HG03460 (cell line): Measurements from ENCODE around the gene TMEM100.

Experiments
- ATAC-seq: cut with Tn5 transposase; IDR thresholded peaks from one replicate; pipeline ENCODE4 v1.9.1; 2021; ENCODE audit not compliant: unreplicated experiment

The TMEM100 gene

DNA sequence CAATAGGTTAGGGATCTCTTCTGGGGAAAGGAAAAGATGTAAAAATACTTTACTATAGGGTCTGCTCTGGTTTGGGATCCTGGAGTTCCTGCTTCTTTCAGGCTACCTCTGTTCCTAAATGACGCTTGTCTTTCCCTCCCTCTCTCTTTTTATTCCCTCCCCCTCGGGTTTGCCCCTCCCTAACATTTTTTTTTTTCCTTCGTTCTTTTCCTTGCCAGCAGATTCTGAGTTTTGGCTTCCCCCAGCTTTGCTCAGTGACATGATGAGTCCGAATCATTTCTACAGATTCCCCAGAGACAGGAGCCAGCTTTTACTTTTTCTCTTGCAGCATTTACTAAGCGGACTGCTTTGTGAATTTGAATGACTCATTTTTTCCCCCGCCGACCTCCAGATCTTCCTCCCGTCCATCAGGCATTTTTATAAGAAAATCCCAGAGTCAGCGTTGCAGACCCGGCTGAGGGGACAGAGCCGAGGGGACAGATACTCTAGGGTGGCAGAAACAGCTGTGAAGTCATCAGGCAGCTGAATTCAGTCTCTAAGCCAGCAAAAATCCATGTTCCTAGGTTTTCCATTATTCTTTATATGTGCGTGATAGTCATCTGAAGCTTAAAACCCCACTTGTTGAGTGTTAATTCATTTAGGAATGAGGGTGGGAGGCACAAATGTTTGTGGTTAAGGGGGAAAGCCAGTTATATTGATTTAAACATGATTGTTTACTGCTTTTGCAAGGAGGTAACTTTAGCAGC, at the start of gene TMEM100:
TSS of gene TMEM100 (minus strand) at position 123 of the 746 bp plus-strand sequence. CDS start 1,794 bp downstream, outside the sequence.
- ATAC-seq, result no peak

DNA sequence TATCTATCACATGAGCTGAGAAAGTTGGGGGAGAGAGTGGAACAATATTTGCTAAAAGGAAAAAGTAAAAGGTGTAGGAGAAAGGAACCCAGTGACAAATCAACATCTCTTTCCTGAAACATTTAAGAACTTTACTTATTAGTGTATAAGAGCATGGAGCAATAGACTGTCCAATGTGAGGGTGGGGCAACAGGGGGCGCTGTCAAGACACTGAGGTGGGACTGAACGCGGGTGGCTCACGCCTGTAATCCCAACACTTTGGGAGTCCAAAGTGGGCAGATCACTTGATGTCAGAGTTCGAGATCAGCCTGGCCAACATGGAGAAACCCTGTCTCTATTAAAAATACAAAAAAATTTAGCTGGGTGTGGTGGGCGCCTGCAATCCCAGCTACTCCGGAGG, 49.4 kb upstream of the TMEM100 start:
- no peak for ATAC-seq

- ATAC-seq, result no peak
These were observed 47.7 kb upstream of the TMEM100 start for GRCh38 chr17:55770196-55770870.

DNA sequence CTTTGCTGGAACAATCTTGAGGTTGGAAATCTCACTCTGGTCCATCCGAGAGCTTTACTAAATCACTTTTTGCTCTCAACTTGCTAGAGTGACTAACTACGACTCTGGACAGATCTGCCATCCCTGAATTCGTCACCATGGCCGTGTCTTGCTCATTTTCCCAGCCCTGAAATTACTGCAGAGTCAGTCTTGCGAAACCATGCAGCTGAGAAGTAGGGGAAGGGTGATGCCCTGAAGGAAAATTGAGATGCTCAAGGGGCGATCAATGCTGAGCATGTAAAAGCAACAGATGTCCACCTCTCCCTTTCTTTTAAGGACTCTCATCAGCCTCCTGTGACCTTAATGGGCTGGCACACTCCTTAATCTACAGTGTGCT, 46.9 kb upstream of the TMEM100 start:
- ATAC-seq, result no peak

GRCh38 chr17:55768936-55769624, 46.4 kb upstream of the TMEM100 start:
- no peak for ATAC-seq

GRCh38 chr17:55765472-55765871, 42.8 kb upstream of the TMEM100 start:
- no peak for ATAC-seq

DNA sequence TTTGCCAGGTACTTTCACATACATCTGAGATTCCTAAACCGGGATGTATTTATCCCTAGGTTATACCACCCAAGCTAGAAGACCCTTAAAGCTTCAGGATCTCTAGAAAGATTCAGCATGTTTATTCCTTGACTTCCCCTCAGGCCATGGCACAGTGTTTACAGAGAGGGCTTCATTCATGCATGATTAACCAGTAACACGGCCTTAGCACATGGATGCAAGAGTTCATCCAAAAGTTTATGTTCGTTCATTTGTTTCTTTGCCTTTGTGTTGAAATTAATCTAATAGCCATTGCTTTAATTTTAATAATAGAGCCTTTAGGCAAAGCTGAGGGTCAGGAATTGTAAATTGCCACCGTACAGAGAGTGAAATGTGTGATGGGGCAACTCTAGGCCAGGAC, 41.9 kb upstream of the TMEM100 start:
- ATAC-seq, result no peak

- ATAC-seq, result no peak
These were observed 41.2 kb upstream of the TMEM100 start for GRCh38 chr17:55763856-55764255.

DNA sequence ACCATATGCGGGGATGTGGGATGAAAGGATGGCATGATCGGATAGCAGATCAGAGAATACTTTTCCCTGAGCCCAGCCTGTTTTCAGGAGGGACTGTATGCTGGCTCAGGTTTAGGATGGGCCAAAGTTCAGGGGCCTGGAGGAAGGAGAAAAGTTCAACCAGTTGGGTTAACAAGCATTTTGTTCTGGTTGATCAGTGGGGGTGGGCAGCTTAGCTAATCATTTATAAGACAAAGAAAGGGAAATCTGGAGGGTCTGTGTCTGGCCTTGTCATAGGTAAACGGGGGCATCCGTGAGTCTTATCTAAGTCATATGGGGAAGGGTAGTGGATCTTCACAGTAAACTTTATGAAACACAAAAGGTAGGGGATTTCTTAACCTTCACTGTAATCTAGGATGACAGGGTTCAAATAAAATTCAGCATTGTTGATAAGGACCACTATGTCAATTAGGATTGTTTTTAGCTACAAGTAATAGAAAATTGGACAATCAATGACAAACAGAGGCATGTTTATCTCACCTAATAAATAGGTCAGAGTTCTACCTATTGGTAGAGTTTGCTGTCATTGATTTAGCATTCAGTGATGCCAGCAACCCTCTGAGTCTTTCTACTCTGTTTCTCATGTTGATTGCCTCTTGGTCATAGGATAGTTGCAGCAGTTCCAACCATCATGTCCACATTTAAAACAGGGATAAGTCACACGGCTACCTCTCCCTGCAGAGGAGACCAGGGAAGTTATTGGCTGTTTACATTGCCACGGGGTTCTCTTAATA, 39.6 kb upstream of the TMEM100 start:
- ATAC-seq, result no peak

GRCh38 chr17:55760643-55761355, 38.1 kb upstream of the TMEM100 start:
- ATAC-seq, result no peak

DNA sequence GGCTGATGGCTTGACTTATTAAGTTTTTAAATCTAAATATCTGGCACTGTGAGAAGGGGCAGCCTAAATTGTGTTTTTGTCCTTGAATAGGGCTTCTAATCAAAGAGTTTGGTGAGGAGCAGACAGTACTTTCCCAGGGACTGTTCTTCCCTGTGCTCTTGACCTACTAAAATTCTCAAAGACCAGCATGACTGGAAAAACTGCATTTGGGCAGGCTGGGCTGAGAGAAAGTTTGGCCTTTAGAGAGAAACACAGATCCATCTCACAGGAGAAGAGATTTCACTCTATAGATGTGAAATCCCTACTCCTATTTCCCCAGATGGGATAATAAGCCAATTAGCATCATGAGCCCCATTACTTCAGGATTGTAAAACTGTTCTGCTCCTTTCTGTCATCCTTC, 35.5 kb upstream of the TMEM100 start:
- ATAC-seq, result no peak

GRCh38 chr17:55757659-55758058, 35.0 kb upstream of the TMEM100 start:
- no peak for ATAC-seq

DNA sequence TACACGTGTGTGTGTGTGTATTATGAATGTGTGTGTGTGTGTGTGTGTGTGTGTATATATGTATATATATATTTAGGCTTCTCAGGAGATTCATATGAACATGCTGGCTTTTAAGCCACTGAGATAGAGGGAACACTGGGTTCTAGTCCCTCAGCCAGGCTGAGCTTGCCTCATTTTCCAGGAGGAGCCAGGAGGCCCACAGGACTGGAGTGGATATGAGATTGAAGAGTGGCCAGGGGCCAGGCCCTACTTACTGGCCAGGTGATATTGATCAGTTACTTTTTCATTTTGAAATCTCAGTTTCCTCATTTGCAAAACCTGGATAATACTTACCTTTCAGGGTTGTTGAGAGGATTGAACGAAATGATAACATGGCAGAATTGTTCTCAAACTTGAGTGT, 34.0 kb upstream of the TMEM100 start:
- ATAC-seq, result no peak

DNA sequence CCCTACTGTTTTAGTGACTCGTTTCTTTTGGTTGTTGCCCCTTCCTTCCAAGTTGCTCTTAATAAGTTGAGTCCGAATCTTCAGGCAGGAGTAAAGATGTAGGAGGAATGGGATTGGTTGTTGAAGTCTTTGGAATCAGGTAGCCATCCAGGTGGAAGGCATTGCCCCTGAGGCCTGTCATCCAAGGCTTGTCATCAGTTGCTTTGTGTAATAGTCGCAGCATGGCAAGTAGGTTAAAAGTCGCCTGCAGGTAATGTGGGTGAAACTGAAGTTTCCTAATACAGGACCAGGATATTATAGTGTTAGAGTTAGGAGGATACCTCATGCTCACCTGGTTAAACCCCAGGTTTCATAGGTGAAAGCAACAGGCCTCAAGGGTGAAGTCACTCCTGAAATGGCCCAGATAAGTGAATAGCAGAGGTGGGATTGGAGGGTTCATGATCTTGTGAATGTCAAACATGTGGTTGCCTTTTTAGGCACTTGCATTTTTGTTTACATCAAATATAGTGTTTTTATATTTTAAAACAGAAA, 29.1 kb upstream of the TMEM100 start:
- no peak for ATAC-seq

DNA sequence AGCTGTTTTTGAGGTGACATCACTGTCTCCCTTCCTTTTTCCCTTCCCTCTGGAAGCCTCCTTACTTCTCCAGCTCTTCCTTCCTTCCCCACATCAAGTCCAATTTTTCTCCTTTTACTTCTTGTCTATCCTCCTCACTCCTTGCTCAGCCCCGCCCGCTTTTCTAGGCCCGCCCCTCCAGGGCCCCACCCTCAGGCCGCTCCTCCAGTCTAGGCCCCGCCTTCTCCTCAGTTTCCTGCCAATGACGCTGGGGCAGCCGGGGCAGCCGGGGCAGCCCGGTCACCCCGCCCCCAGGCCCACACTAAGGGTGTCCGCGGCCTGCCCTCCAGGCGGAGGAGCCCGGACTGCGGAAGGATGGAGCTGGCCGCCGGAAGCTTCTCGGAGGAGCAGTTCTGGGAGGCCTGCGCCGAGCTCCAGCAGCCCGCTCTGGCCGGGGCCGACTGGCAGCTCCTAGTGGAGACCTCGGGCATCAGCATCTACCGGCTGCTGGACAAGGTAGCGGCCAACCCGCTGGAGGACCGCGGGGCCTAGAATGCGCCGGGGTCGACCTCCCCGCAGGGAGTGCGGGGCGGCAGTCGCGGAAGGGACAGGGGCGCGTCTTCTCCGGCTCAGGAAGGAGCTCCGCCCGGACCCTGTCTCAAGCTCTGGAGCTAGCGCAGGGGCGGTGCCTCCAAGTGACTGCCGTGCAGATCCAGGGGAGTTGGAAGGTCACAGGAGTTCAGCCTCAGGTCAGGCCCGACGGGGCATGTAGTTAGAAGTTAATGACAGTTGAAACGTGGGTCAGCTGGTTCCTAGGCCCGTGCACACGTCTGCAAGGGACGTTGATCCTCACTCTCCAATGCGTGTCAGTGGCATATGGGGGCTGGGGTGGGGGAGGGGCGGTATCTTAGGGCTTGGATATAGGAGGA, 28.3 kb upstream of the TMEM100 start, which contains the start of gene PCTP:
TSS of gene PCTP (plus strand) at position 302 of the 908 bp plus-strand sequence. CDS start at position 355, 53 bp downstream.
- peak; percentile 99 for ATAC-seq

DNA sequence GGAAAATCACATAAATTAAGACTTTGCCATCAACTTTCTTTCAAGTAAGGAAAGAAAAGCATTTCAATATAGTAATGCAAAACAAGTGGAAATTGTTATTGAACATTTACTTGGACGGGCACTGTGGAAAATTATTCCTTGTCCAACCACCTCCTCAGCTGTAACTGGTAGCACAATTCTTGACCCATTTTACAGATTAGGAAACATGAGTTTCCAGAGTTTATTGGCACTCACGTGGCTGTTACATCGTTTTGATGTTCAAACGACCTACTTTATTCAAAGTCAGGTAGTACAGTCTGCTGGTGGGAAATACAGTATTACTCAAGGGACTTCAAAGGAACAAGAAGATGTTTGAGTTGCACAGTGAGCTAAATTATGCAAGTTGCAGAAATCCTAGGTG, 27.3 kb upstream of the TMEM100 start:
- ATAC-seq, result no peak

DNA sequence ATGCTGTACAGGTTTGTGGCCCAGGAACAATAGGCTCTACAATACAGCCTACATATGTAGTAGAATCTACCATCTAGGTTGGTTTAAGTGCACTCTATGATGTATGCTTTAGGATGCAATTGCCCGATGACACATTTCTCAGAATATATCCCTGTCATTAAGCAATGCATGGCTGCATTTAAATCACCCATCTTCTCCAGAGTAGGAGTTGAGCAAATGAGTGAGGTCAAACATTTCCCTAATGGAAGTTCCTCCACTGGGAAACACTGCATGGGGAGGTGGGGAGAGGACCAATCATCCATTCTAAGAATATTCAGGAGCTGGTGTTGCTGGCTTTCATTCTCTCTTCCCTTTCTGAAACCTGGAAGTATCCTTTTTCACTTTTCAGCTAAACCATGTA, 26.2 kb upstream of the TMEM100 start:
- no peak for ATAC-seq

DNA sequence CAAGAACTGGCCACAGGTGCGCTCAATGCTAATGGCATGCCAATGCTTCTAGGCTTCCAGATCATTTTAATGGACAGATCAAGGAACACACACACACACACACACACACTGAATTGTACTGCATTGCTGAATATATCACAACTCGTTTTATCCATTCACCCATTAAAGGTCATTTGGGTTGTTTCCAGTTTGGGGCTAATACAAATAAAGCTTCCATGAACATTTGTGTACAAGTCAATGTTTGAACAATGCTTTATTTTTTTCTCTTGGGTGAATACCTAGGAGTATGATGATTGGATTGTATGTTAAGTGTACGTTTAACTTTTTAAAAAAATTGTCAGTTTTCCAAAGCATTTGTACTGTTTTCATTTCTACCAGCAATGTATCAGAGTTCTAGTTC, 24.5 kb upstream of the TMEM100 start:
- no peak for ATAC-seq

- ATAC-seq, result no peak
These were observed 23.8 kb upstream of the TMEM100 start for GRCh38 chr17:55746466-55746865.
